MM.1S (cell line): ENCODE measurements around the gene FBXL4.

Source experiments
- DNase-seq: peaks from one replicate; pipeline ENCODE4 v3.0.0-alpha.2; 2015
- H2AFZ ChIP-seq: fragments of 300-600 bp; sonication (generic); 2 replicates; pipeline ENCODE4 v1.6.0; 2016; ENCODE audit warnings: antibody characterized with exemption, low read length
- H3F3A ChIP-seq: fragments of 300-600 bp; sonication (generic); 2 replicates; pipeline ENCODE4 v1.6.1; 2016; ENCODE audit warnings: mild to moderate bottlenecking, antibody characterized with exemption, low read length, moderate library complexity, mixed read lengths; ENCODE audit not compliant: insufficient read depth
- H3K27ac ChIP-seq: fragments of 300-600 bp; sonication (generic); 2 replicates; pipeline ENCODE4 v1.5.1; 2016; ENCODE audit warnings: mild to moderate bottlenecking, low read length
- H3K27me3 ChIP-seq: fragments of 300-600 bp; sonication (generic); replicated peaks from 2 replicates; pipeline ENCODE4 v1.6.0; 2016; ENCODE audit warnings: low read length; ENCODE audit not compliant: insufficient read depth
- H3K36me3 ChIP-seq: fragments of 300-600 bp; sonication (generic); replicated peaks from 2 replicates; pipeline ENCODE4 v1.6.1; 2016; ENCODE audit warnings: mild to moderate bottlenecking, low read length, mixed read lengths; ENCODE audit not compliant: insufficient read depth
- H3K4me1 ChIP-seq: fragments of 300-600 bp; sonication (generic); 2 replicates; pipeline ENCODE4 v1.6.1; 2016; ENCODE audit warnings: low read length, mixed read lengths
- H3K4me2 ChIP-seq: fragments of 300-600 bp; sonication (generic); 2 replicates; pipeline ENCODE4 v1.6.0; 2016; ENCODE audit warnings: low read depth, low read length
- H3K4me3 ChIP-seq: fragments of 300-600 bp; sonication (generic); 2 replicates; pipeline ENCODE4 v1.5.1; 2016; ENCODE audit warnings: low read length, mixed read lengths
- H3K79me2 ChIP-seq: fragments of 300-600 bp; sonication (generic); 2 replicates; pipeline ENCODE4 v1.6.1; 2016; ENCODE audit warnings: mixed run types, low read length, mixed read lengths
- H3K9ac ChIP-seq: fragments of 300-600 bp; sonication (generic); 2 replicates; pipeline ENCODE4 v1.6.1; 2016; ENCODE audit warnings: low read length, mixed read lengths
- H3K9me2 ChIP-seq: fragments of 300-600 bp; sonication (generic); replicated peaks from 2 replicates; pipeline ENCODE4 v1.6.1; 2016; ENCODE audit warnings: mild to moderate bottlenecking, low read length, mixed read lengths; ENCODE audit not compliant: insufficient read depth
- H3K9me3 ChIP-seq: fragments of 300-600 bp; sonication (generic); replicated peaks from 2 replicates; pipeline ENCODE4 v1.6.1; 2016; ENCODE audit warnings: mild to moderate bottlenecking, low read length, mixed read lengths; ENCODE audit not compliant: insufficient read depth
- H4K20me1 ChIP-seq: fragments of 300-600 bp; sonication (generic); 2 replicates; pipeline ENCODE4 v1.6.1; 2016; ENCODE audit warnings: mild to moderate bottlenecking, low read length, moderate library complexity, mixed read lengths; ENCODE audit not compliant: insufficient read depth
- EZH2 ChIP-seq: fragments of 300-600 bp; sonication (generic); optimal IDR thresholded peaks from 2 replicates; pipeline ENCODE3; 2017; ENCODE audit warnings: low read depth, mild to moderate bottlenecking, antibody characterized with exemption, low read length, mixed read lengths
- EZH2phosphoT487 ChIP-seq: fragments of 300-600 bp; sonication (generic); IDR thresholded peaks from 2 replicates; pipeline ENCODE4 v1.6.1; 2018; ENCODE audit warnings: antibody characterized with exemption, low read length
- TF ChIP-seq, protein P1 (sequence below): fragments of 300-600 bp; sonication (generic); IDR thresholded peaks from 2 replicates; pipeline ENCODE4 v1.5.1; 2016; ENCODE audit warnings: antibody characterized with exemption, low read length, mixed read lengths

FBXL4 gene

DNA sequence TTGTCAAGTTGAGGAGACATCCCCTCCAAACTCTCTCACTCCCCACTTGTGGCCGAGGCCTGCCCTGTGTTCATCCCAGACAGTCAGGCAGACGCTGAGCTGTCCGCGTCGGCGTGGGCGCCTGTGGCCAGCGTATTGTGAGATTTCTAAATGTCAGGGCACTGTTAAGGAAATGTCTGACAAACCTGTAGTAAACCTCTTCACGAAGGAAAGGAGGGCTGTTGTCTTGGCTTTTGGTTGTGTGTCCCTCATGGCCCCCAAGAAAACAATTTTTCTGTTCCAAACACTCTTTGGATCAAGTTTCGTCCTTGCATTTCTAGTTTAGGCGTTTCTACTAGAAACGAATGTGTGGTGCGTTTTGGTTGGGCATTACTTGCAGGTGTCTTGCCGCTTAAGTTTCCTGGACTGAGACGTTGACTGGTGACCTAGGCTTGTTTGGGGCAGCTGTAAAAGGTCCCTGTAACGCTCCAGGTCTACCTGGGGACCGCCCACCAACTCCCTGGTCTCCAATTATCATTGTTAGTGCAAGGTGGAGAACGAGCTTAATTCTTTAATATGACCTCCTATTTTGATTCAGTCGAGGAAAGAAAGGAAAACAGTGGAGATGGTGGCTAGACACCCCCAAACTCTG lies 122.0 kb downstream of the FBXL4 start:
- H3K36me3 ChIP-seq: no peaks in the 10 kb centered on the region
- no peak for DNase-seq
- H3K9me2 ChIP-seq: no peaks in the 10 kb centered on the region
- no peaks in the 10 kb centered on the region for H3K27me3 ChIP-seq
- no peak overlapping the region for H3K4me2 ChIP-seq
- no peak overlapping the region for H3K4me3 ChIP-seq
- no peaks in the 10 kb centered on the region for H3K4me1 ChIP-seq
- no peaks in the 10 kb centered on the region for H3K9me3 ChIP-seq
- no peaks in the 10 kb centered on the region for H4K20me1 ChIP-seq
- no peaks in the 10 kb centered on the region for H3K79me2 ChIP-seq
- H3K9ac ChIP-seq: no peak overlapping the region
- no peak overlapping the region for H2AFZ ChIP-seq
- TF ChIP-seq, protein P1, sequence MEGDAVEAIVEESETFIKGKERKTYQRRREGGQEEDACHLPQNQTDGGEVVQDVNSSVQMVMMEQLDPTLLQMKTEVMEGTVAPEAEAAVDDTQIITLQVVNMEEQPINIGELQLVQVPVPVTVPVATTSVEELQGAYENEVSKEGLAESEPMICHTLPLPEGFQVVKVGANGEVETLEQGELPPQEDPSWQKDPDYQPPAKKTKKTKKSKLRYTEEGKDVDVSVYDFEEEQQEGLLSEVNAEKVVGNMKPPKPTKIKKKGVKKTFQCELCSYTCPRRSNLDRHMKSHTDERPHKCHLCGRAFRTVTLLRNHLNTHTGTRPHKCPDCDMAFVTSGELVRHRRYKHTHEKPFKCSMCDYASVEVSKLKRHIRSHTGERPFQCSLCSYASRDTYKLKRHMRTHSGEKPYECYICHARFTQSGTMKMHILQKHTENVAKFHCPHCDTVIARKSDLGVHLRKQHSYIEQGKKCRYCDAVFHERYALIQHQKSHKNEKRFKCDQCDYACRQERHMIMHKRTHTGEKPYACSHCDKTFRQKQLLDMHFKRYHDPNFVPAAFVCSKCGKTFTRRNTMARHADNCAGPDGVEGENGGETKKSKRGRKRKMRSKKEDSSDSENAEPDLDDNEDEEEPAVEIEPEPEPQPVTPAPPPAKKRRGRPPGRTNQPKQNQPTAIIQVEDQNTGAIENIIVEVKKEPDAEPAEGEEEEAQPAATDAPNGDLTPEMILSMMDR: no peak
- no peak for TF ChIP-seq EZH2phosphoT487
- no peak for TF ChIP-seq EZH2
- no peaks in the 10 kb centered on the region for H3F3A ChIP-seq
- H3K27ac ChIP-seq: no peak overlapping the region

DNA sequence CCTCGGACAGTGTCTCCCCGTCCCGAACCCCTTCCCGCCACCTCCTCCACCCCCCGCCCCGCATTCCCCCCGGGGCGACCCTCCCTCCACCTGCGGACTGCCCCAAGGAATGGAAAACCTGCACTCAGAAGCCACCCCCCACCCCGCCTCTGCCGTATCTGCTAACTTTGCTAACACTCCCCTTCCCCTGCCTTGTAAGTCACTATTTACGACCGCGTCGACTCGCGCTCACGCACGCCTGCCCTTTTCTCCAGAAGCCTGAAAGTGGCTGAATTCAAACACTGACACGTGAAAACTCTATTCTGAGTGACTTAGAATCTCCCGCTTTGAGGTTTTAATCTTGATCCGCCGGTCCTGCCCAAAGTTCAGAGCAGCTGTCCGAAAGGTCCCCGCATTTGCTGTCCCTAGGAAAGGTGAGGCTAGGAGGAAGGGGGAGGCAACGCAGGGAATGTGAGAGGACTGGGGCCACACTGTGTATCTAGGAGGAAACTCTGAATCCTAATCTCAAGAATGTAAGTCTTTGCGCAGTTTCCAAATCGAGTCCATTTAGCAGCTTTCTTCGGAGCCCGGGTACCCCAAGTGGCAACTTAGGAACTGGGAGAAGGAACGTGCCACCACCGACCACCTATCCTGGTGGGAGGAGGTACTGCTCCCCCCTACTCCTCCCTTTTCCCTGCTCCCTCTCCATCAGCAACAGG lies 122.7 kb downstream of the FBXL4 start:
- Histone ChIP-seq H3K27me3 (no peaks in the 10 kb centered on the region), H3K9me2 (no peaks in the 10 kb centered on the region), H3K79me2 (no peaks in the 10 kb centered on the region), H3K27ac (no peak overlapping the region), H4K20me1 (no peaks in the 10 kb centered on the region), H3F3A (no peaks in the 10 kb centered on the region), H3K4me3 (no peak overlapping the region), H3K4me1 (no peaks in the 10 kb centered on the region), H2AFZ (no peak overlapping the region), H3K36me3 (no peaks in the 10 kb centered on the region), H3K4me2 (no peak overlapping the region), H3K9ac (no peak overlapping the region), H3K9me3 (no peaks in the 10 kb centered on the region)
- no peak for DNase-seq
- TF ChIP-seq EZH2phosphoT487 (no peak), EZH2 (no peak)
- TF ChIP-seq, protein P1: no peak

DNA sequence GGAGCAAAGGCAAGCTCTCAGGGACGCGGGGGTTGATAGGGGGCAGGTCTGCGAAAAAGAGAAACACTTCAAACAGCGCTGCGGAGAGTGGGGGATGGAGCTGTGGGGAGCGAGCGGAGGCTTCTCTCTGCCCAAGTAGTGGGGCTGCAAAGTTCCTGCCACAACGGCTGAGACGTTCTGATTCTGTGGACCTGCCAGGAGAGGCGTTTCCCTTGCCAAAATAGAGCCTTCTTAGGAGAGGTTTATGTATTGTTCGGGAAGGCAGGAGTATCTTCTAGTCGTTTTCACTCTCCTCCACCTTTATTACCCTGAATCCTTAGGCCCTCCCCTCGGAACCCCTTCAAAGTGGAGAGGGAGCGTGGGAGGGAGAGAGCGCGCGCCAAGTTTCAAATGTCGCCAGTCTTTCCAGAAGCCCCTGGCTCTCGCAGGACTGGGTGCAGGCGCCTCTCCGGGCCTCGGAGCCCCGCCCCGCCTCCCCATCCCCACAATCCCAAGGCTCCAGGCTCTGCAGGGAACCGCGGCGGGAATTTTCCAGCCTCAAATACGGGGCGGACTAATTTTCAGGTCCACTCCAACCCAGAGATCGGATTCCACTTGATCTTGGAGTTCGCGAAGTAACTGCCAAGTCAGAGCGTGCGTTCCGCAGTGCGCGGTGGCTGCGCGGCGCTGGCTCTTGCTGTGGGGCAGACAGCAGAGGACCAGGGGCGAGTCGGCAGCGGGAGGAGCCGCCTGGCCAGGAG lies 123.4 kb downstream of the FBXL4 start:
- Histone ChIP-seq H3K27ac (no peak overlapping the region), H3K9me3 (no peaks in the 10 kb centered on the region), H3K4me1 (no peaks in the 10 kb centered on the region), H3K9ac (no peak overlapping the region), H3K36me3 (no peaks in the 10 kb centered on the region), H2AFZ (no peak overlapping the region), H3K4me2 (no peak overlapping the region), H3K79me2 (no peaks in the 10 kb centered on the region), H3K27me3 (no peaks in the 10 kb centered on the region), H3K9me2 (no peaks in the 10 kb centered on the region), H3K4me3 (no peak overlapping the region), H4K20me1 (no peaks in the 10 kb centered on the region), H3F3A (no peaks in the 10 kb centered on the region)
- TF ChIP-seq EZH2: no peak
- TF ChIP-seq, protein P1: no peak
- no peak for TF ChIP-seq EZH2phosphoT487
- no peak for DNase-seq
